GM21825 (cell line): Measurements from ENCODE around the gene ANXA3.
A peak's percentile ranks its signal among the peaks of the same experiment; 100 is the strongest.

Source experiments
- ATAC-seq: cut with Tn5 transposase; IDR thresholded peaks from one replicate; pipeline ENCODE4 v1.9.1; 2021; ENCODE audit warnings: mild to moderate bottlenecking, moderate library complexity; ENCODE audit not compliant: unreplicated experiment

The ANXA3 gene

GRCh38 chr4:78608684-78609083, 57.1 kb downstream of the ANXA3 start:
- no peak for ATAC-seq

- no peak for ATAC-seq
These were observed 58.0 kb downstream of the ANXA3 start for GRCh38 chr4:78609580-78609979.

- no peak for ATAC-seq
These were observed 59.1 kb downstream of the ANXA3 start for GRCh38 chr4:78610546-78611214.

- ATAC-seq: no peak
These were observed 59.6 kb downstream of the ANXA3 start for GRCh38 chr4:78611215-78611558.

GRCh38 chr4:78612398-78613178, 61.0 kb downstream of the ANXA3 start:
- no peak for ATAC-seq

GRCh38 chr4:78613522-78614321, 62.2 kb downstream of the ANXA3 start:
- peak; percentile 79 for ATAC-seq

GRCh38 chr4:78616046-78616498, 64.5 kb downstream of the ANXA3 start:
- ATAC-seq: no peak

- no peak for ATAC-seq
These were observed 66.9 kb downstream of the ANXA3 start for GRCh38 chr4:78618436-78618835.

GRCh38 chr4:78621395-78621794, 69.8 kb downstream of the ANXA3 start:
- no peak for ATAC-seq

- no peak for ATAC-seq
These were observed 70.8 kb downstream of the ANXA3 start for GRCh38 chr4:78622253-78622979.

GRCh38 chr4:78624048-78624447, 72.5 kb downstream of the ANXA3 start:
- ATAC-seq: no peak

GRCh38 chr4:78625073-78625472, 73.5 kb downstream of the ANXA3 start:
- ATAC-seq: no peak

GRCh38 chr4:78627046-78627965, 75.7 kb downstream of the ANXA3 start:
- ATAC-seq: no peak

- no peak for ATAC-seq
These were observed 76.6 kb downstream of the ANXA3 start for GRCh38 chr4:78627966-78628678.

GRCh38 chr4:78629991-78630541, 78.5 kb downstream of the ANXA3 start:
- no peak for ATAC-seq

GRCh38 chr4:78630615-78631014, 79.0 kb downstream of the ANXA3 start:
- ATAC-seq: no peak

- no peak for ATAC-seq
These were observed 82.6 kb downstream of the ANXA3 start for GRCh38 chr4:78634011-78634664.

- ATAC-seq: peak; percentile 87
These were observed 87.0 kb downstream of the ANXA3 start for GRCh38 chr4:78638337-78639172.
